Measurements from ENCODE around the gene MAP3K9.

- TF ChIP-seq GATA2 (IDR thresholded peaks at IDR 0.05; ENCODE audit: low read depth, low read length) = no peak
- TF ChIP-seq GATA3 (IDR thresholded peaks at IDR 0.05; ENCODE audit: low read depth, low read length) = no peak
Observed at GRCh38 chr14:70789961-70790360, 19.4 kb downstream of the MAP3K9 start.
